Transverse colon (tissue), 4 donors: ENCODE results near the gene PDHX. TPM values are rescaled to one million over a fixed set of nuclear protein-coding genes. Genes with fewer than 3 reads are reported as not detected.

Source experiments
- DNase-seq: peaks from one replicate; pipeline ENCODE4 v3.0.0-alpha.2; 2019
- H3K27ac ChIP-seq, 4 donors: fragments of 200-600 bp; sonication (generic); 2 replicates each; pipeline ENCODE4 v1.5.1; 2016 to 2018; ENCODE audit warnings: inconsistent platforms in 4 of 4
- H3K27me3 ChIP-seq: fragments of 200-600 bp; sonication (generic); 2 replicates; pipeline ENCODE4 v1.5.1; 2017; ENCODE audit warnings: inconsistent platforms
- H3K36me3 ChIP-seq, 4 donors: fragments of 200-600 bp; sonication (generic); 2 replicates each; pipeline ENCODE4 v1.5.1; 2017 to 2019; ENCODE audit warnings: inconsistent platforms in 4 of 4
- H3K4me1 ChIP-seq, 4 donors: fragments of 200-600 bp; sonication (generic); 2 replicates each; pipeline ENCODE4 v1.5.1; 2017 to 2020; ENCODE audit warnings: inconsistent platforms in 4 of 4
- H3K4me3 ChIP-seq, 4 donors: fragments of 200-600 bp; sonication (generic); 1 replicate in 1 of 4; 2 replicates in 3 of 4; pipeline versions ENCODE4 v1.5.1 to v1.6.1; 2017 to 2019; ENCODE audit warnings: inconsistent platforms in 4 of 4
- H3K9me3 ChIP-seq, 2 donors: fragments of 200-600 bp; sonication (generic); 2 replicates each; pipeline ENCODE4 v1.5.1; 2017 to 2019; ENCODE audit warnings: inconsistent platforms in 2 of 2
- CTCF ChIP-seq, 5 experiments: fragments of 200-600 bp in 3 of 5; fragments of 450-650 bp in 2 of 5; sonication (generic) in 3 of 5; IDR thresholded peaks; 1 replicate in 2 of 5; 2 replicates in 3 of 5; pipeline ENCODE4 v1.5.1; 2016 to 2017; ENCODE audit warnings: antibody characterized with exemption in 5 of 5, inconsistent platforms in 3 of 5, mild to moderate bottlenecking in 2 of 5, moderate library complexity in 1 of 5
- EP300 ChIP-seq: sonication (generic); formaldehyde crosslinking; IDR thresholded peaks from one replicate; pipeline ENCODE4 v1.6.1; 2017; ENCODE audit warnings: antibody characterized with exemption, low read depth
- POLR2A ChIP-seq: fragments of 450-650 bp; IDR thresholded peaks from one replicate; pipeline ENCODE4 v1.6.1; 2016; ENCODE audit warnings: antibody characterized with exemption, mild to moderate bottlenecking, moderate library complexity
- POLR2AphosphoS5 ChIP-seq, 3 donors: sonication (generic); formaldehyde crosslinking; IDR thresholded peaks; one replicate each; pipeline ENCODE4 v1.6.1; 2016; ENCODE audit warnings: antibody characterized with exemption in 3 of 3
- WGBS, 2 donors: methylation state at CpG; one replicate each; pipeline ENCODE4 v1.1.5; 2018; ENCODE audit warnings: low coverage in 1 of 2; 5-methylcytosine and 5-hydroxymethylcytosine counted together
- in situ Hi-C, 4 donors: fragments of 200-750 bp; cut with MboI; loops; one replicate each; pipeline versions ENCODE4 v1.15.0 to v1.15.1; 2017; ENCODE audit warnings: low sequenced_read_pairs in 3 of 4, low pct_ligation_motif_present in 1 of 4, low pct_unique_long_range_greater_than_20kb in 1 of 4
- intact Hi-C: fragments of 100-400 bp; cut with DNase I; formaldehyde crosslinking; loops from one replicate; pipeline ENCODE4 v1.15.1; 2023; ENCODE audit warnings: low total_unique reads
- total RNA-seq, 4 donors: library from RNA; depleted of rRNA; stranded (reverse); fragments of >200 nt; gene quantifications; one replicate each; pipeline ENCODE4 v1.1.0, GENCODE V29; 2016

Gene PDHX
- total RNA-seq, 4 donors from 2014 or later, result 26.7 to 37.0 (median 36.7) TPM

DNA sequence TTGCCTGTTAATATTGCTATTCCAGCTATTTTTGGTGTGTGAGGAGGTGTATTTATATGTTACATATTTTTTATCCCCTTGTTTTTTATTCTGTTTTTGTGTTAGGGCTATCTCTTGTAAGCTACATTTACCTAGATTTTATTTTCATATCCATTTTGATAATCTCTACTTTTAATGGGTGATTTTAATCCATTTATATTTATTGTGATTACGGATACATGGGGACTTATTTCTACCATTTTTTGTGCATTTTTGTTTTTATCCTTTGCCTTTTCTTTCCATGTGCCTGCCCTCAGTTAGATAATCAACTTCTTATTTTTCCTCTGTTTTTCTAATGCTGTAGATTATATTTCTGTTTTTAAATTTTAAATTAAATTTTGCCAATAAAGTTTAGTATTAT, 28.3 kb downstream of the PDHX start:
- Histone ChIP-seq H3K36me3 (peaks cover 0 to 9% (median 0%) of the 10 kb centered on the region in 4 donors), H3K9me3 (no peaks in the 10 kb centered on the region), H3K27me3 (no peaks in the 10 kb centered on the region), H3K4me1 (peaks cover 3 to 14% (median 5%) of the 10 kb centered on the region in 4 donors), H3K4me3 (no peak overlapping the region), H3K27ac (no peak overlapping the region)
- 98 to 100% methylated on average over 1 of the region's 1 CpG for WGBS, 2 donors
- in situ Hi-C loops (no loop called here), intact Hi-C loops (no loop called here)
- no peak for DNase-seq
- TF ChIP-seq POLR2A (no peak), EP300 (no peak), POLR2AphosphoS5 (IDR thresholded peaks at IDR 0.05) (no peak), CTCF (IDR thresholded peaks at IDR 0.05) (no peak)

GRCh38 chr11:34948696-34949095, 32.3 kb downstream of the PDHX start:
- no peak overlapping the region for H3K27ac ChIP-seq
- DNase-seq, result no peak
- intact Hi-C loops, result no loop called here
- H3K27me3 ChIP-seq, result no peaks in the 10 kb centered on the region
- in situ Hi-C loops, result no loop called here
- H3K4me3 ChIP-seq, result no peak overlapping the region
- H3K9me3 ChIP-seq, result no peaks in the 10 kb centered on the region
- peaks cover 0 to 9% (median 0%) of the 10 kb centered on the region in 4 donors for H3K36me3 ChIP-seq
- H3K4me1 ChIP-seq, result peaks cover 3 to 6% (median 4%) of the 10 kb centered on the region in 4 donors
- TF ChIP-seq POLR2A (no peak), POLR2AphosphoS5 (IDR thresholded peaks at IDR 0.05) (no peak), EP300 (no peak), CTCF (IDR thresholded peaks at IDR 0.05) (no peak)

- DNase-seq, result no peak
- TF ChIP-seq POLR2AphosphoS5 (IDR thresholded peaks at IDR 0.05), result no peak
- TF ChIP-seq CTCF (IDR thresholded peaks at IDR 0.05), result no peak
- no peak for TF ChIP-seq POLR2A
- TF ChIP-seq EP300, result no peak
- in situ Hi-C loops, result no loop called here
- WGBS, 2 donors, result 88 to 100% methylated on average over 1 of the region's 1 CpG
- H3K27me3 ChIP-seq, result no peaks in the 10 kb centered on the region
- H3K4me3 ChIP-seq, result no peak overlapping the region
- H3K9me3 ChIP-seq, result no peaks in the 10 kb centered on the region
- H3K36me3 ChIP-seq, result no peaks in the 10 kb centered on the region
- intact Hi-C loops, result no loop called here
- H3K4me1 ChIP-seq, result peaks cover 0 to under 1% (median under 1%) of the 10 kb centered on the region in 4 donors
- H3K27ac ChIP-seq, result no peak overlapping the region
Measured at GRCh38 chr11:34953955-34954354, 37.5 kb downstream of the PDHX start.

DNA sequence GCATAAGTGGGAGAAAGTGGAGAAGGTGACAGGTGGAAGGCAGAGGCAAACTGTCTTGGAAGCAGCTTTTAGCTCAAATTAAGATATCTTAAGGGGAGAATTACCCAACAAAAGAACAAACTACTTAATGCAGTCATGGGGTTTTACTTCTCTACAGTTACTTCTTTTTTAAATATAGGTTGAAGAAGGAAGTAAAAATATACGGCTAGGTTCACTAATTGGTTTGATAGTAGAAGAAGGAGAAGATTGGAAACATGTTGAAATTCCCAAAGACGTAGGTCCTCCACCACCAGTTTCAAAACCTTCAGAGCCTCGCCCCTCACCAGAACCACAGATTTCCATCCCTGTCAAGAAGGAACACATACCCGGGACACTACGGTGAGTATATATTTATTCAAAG, 40.8 kb downstream of the PDHX start:
- H3K27ac ChIP-seq, result no peak overlapping the region
- no peaks in the 10 kb centered on the region for H3K36me3 ChIP-seq
- TF ChIP-seq POLR2A (no peak), EP300 (no peak), CTCF (IDR thresholded peaks at IDR 0.05) (no peak), POLR2AphosphoS5 (IDR thresholded peaks at IDR 0.05) (no peak)
- 91 to 97% methylated on average over 5 of the region's 5 CpGs for WGBS, 2 donors
- intact Hi-C loops (no loop called here), in situ Hi-C loops (no loop called here)
- no peaks in the 10 kb centered on the region for H3K4me1 ChIP-seq
- DNase-seq, result no peak
- H3K27me3 ChIP-seq, result no peaks in the 10 kb centered on the region
- H3K9me3 ChIP-seq, result no peaks in the 10 kb centered on the region
- H3K4me3 ChIP-seq, result no peak overlapping the region
